Left forelimb (tissue), 1 donor: Measurements from ENCODE around the gene CPSF2.
"Not testable (repeated sequence)": the region's sequence is repeated elsewhere in the genome, so short reads cannot be mapped to it uniquely, and the experiment has no call there.

Experiments used
- DNase-seq: peaks from one replicate; pipeline ENCODE4 v3.0.0-alpha.2; 2018; ENCODE audit warnings: low spot score

The CPSF2 gene

GRCh38 chr14:92160619-92161018, 38.9 kb downstream of the CPSF2 start:
- no peak for DNase-seq

- DNase-seq: no peak
These were observed 39.8 kb downstream of the CPSF2 start for GRCh38 chr14:92161521-92161920.

DNA sequence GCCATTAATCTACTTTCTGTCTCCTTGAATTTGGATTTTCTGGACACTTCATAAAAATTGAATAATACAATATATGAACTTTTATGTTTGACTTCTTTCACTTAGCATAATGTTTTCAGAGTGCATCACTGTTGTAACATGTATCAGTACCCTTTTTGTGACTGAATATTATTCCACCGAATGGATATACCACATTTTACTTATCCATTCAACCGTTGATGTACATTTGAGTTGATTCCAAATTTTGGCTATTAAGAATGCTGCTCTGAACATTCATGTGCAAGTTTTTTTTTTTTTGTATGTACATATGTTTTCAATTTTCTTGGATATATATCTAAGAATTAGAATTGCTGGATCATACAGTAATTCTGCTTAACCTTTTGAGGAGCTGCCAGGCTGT, 43.2 kb downstream of the CPSF2 start:
- no peak for DNase-seq

- DNase-seq: no peak
These were observed 51.9 kb downstream of the CPSF2 start for GRCh38 chr14:92173668-92174067.

DNA sequence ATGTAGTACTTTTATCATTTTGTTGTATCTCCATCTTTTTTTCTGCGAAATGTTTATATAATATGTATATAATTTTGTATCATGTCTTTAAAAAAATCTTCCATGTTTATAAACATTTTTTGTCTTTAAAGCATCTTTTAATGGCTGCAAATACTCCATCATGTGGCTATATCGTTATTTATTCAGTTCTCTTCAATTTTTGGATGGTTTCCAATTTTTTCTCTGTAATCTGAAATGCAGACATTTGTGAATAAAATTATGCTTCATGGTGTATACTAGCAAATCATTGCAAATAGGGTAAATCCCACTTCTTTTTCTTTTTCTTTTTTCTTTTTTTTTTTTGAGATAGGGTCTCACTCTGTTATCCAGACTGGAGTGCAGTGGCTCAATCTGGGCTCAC, 54.0 kb downstream of the CPSF2 start:
- no peak for DNase-seq

DNA sequence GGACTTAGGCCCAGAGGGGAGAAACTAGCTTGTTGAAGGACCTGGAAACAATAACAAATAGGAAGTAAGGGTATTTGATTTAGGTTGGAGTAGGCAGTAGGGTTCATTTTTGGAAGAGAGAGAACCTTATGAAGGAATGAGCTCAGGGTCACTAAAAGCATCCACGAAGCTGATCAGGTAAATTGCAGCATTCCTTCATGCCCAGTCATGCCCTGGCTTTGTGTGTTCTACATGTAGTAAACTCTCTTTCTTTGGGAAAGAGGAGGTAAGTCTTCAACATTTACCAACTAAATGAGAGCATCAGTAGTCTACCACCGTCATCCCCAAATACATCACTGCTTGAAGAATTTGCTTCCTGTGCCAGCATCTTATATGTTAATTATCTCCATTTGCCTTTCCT, 54.7 kb downstream of the CPSF2 start:
- DNase-seq: no peak

GRCh38 chr14:92179178-92179577, 57.4 kb downstream of the CPSF2 start:
- not testable (repeated sequence) for DNase-seq

GRCh38 chr14:92185559-92185958, 63.8 kb downstream of the CPSF2 start:
- no peak for DNase-seq

- DNase-seq: not testable (repeated sequence)
These were observed 65.8 kb downstream of the CPSF2 start for GRCh38 chr14:92187616-92188015.

- DNase-seq: peak; percentile 60
These were observed 69.0 kb downstream of the CPSF2 start for GRCh38 chr14:92190768-92191167.

DNA sequence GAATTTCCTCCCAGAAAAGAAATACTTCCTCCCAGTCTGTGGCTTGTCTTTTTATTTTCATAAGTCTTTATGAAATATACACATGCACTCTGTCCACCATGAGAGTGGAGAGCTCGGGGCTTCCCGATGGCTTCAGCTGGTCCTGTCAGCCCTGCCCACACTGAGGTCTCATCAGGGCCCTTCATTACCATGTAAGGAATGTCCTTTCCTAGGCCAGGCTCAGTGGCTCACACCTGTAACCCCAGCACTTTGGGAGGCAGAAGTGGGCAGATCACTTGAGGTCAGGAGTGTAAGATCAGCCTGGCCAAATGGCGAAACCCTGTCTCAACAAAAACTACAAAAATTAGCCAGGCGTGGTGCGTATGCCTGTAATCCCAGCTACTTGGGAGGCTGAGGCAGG, 77.0 kb downstream of the CPSF2 start:
- no peak for DNase-seq

- DNase-seq: no peak
These were observed 78.0 kb downstream of the CPSF2 start for GRCh38 chr14:92199763-92200162.

DNA sequence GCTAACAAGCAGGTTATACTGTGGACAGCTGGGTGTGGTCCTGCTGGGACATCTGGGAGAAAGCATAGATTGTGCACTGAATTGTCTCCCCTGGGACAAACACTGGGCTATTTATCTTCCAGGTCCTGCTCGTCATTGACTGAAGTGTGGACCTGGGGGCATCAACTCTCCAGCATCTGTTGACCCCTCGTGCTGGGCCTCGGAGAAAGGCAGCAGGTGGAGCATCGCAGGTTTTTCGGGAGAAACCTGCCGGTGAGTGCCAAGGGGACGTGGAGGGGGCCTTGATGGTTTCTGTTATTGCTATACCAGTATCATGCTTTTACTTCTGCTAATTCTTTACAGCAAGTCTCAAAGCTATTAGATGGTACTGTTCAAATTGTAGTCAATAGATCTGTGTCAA, 81.3 kb downstream of the CPSF2 start:
- no peak for DNase-seq

GRCh38 chr14:92204792-92205191, 83.0 kb downstream of the CPSF2 start:
- no peak for DNase-seq

DNA sequence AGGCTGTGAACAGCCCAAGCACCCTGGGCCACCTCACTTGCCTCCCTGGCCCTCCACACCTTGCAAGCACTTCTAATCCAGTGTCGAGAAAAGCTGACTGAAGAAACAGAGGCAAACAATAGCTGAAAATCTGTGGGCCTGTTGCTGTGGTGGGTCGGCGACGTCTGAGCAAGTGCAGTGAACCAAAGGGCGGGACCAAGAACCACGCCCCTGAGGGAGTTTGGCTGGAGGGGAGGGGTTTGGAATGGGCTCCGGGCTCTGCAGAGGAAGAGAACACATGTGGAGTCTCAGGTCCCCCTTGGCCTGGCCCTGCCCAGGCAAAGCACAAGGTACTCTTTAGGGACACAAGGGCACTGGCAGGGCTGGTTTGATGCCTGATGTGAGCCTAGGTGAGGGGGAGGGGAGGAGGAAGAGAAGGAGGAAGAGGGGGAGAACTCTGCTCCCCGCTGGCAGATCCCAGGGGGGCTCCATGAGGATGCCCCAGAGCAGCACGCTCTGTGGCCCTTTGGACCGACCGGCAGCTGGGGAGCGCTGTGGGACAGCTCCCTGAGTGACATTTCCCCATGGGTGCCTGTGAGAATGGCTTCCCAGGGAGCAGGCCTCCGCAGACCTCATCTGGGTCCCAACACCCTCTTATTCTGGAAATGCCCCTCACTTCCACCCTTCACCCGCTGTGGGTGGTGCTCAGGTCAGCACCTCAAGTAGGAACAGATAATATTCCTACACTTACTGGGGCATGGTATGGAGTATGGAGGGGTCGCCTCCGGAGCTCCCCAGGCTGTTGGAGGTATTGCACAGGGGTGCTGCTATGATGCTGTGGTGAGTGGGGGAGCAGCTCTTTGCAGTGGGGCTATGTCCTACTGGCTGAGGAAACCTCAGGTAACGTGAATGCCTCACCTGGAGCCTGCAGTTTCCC, 85.5 kb downstream of the CPSF2 start:
- no peak for DNase-seq

GRCh38 chr14:92207928-92208265, 86.1 kb downstream of the CPSF2 start:
- no peak for DNase-seq

- DNase-seq: no peak
These were observed 87.4 kb downstream of the CPSF2 start for GRCh38 chr14:92209141-92209540.

GRCh38 chr14:92213125-92213524, 91.4 kb downstream of the CPSF2 start:
- DNase-seq: not testable (repeated sequence)

DNA sequence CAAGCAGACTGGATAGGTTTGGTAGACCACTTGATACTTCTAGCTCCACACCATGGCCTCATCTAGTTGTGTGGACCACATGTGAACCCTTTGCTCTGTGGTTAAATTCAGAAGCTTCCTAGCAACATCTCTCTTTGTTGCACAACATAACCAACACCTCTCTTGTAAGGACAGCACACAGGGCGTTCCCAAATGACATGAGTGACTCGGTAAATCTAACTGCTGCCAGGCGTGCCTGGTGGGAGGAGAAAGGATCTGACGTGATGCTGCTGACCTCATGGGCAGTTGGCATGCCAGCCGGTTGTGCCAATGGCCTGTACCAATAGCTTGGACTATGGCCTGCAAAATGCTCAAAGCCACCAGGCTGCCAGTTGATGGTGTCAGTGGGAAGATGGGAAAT, 93.8 kb downstream of the CPSF2 start:
- DNase-seq: no peak

GRCh38 chr14:92217936-92218335, 96.2 kb downstream of the CPSF2 start:
- DNase-seq: no peak
